Frontal cortex (tissue), 1 donor: ENCODE measurements around the gene TMEM14B. TPM values are rescaled to one million over a fixed set of nuclear protein-coding genes. Genes with fewer than 3 reads are reported as not detected.

Experiments
- small RNA-seq: library from RNA; depleted of rRNA; stranded (forward); fragments of <200 nt; gene quantifications from one replicate; pipeline ENCODE3, GENCODE V24; 2014
- total RNA-seq: library from RNA; depleted of rRNA; stranded (reverse); fragments of >200 nt; gene quantifications from one replicate; pipeline ENCODE4 v1.2.3, GENCODE V29; 2014

Gene TMEM14B
- total RNA-seq, 1 donor from 2014 or later: 58.3 TPM

Small RNAs within 50 kb of the gene (small RNA-seq; reads per million reads assigned to genes)
- not detected for gene RNA5SP203

Other genes with a start within 250 kb of the TMEM14B start
- 19.2 TPM for gene GCNT2, start 226.5 kb upstream of the TMEM14B start, total RNA-seq
- 0.82 TPM for gene C6orf52, start 53.2 kb upstream of the TMEM14B start, total RNA-seq
- 32.2 TPM for gene PAK1IP1, start 52.8 kb upstream of the TMEM14B start, total RNA-seq
- gene TMEM14C, start 24.7 kb upstream of the TMEM14B start, total RNA-seq: 46.5 TPM
- gene MAK, start 90.7 kb downstream of the TMEM14B start, total RNA-seq: under 0.01 TPM
- gene GCM2, start 134.2 kb downstream of the TMEM14B start, total RNA-seq: not detected
- gene SYCP2L, start 139.2 kb downstream of the TMEM14B start, total RNA-seq: 5.7 TPM